K562 (cell line): ENCODE results near the gene UBE2A. TPM values are rescaled to one million over a fixed set of nuclear protein-coding genes. Genes with fewer than 3 reads are reported as not detected.

Source experiments
- ATAC-seq: fragments of 200-7000 bp; cut with Tn5 transposase; 3 replicates; pipeline ENCODE4 v1.9.1; 2020; ENCODE audit warnings: moderate library complexity
- BruUV-seq: library from RNA; stranded (reverse); fragments of 400-500 nt; replicated peaks from 2 replicates; lab custom pipeline; 2021; lab: Mats Ljungman, UMichigan
- CTCF ChIA-PET: fragments of 300-600 bp; formaldehyde crosslinking; extraction: SDS; loops from one replicate; lab custom pipeline; 2021; ENCODE audit warnings: low intra/inter-chr PET ratio; lab: Yijun Ruan, JAX
- POLR2A ChIA-PET: fragments of 300-600, 350-650 bp; sonication (Branson Sonifier 250); formaldehyde crosslinking; extraction: SDS; loops from one replicate; lab custom pipeline; 2021; ENCODE audit warnings: antibody characterized with exemption, inconsistent platforms; lab: Yijun Ruan, JAX
- DNase-seq, 4 experiments: peaks; one replicate each; pipeline versions ENCODE4 v3.0.0 to v3.0.0-alpha.2; 2011 to 2018; ENCODE audit warnings: low spot score in 3 of 4, mixed read lengths in 3 of 4; ENCODE audit errors: extremely low read depth in 1 of 4
- FAIRE-seq: peaks from 2 replicates; lab custom pipeline; 2011; peaks lifted over from hg19 to GRCh38; lab: Jason Lieb, UNC
- H2AFZ ChIP-seq: 2 replicates; pipeline ENCODE4 v1.6.0; 2011; ENCODE audit warnings: low read depth, low read length, control low read depth, inconsistent platforms
- H3K27ac ChIP-seq: fragments of 200-600 bp; 3 replicates; pipeline ENCODE4 v1.8.0; 2011; ENCODE audit warnings: low read depth, mild to moderate bottlenecking, control low read depth, inconsistent platforms, low read length, moderate library complexity, mixed read lengths; ENCODE audit errors: extremely low read depth
- H3K27me3 ChIP-seq, 2 experiments: fragments of 300-600 bp in 1 of 2; 2 replicates in 1 of 2; 3 replicates in 1 of 2; pipeline versions ENCODE4 v1.6.0 to v1.8.0; 2011; ENCODE audit warnings: inconsistent platforms in 2 of 2, low read length in 2 of 2, mild to moderate bottlenecking in 1 of 2, mixed read lengths in 1 of 2, moderate library complexity in 1 of 2; ENCODE audit not compliant: control insufficient read depth in 2 of 2, insufficient read depth in 2 of 2
- H3K36me3 ChIP-seq: fragments of 300-600 bp; 3 replicates; pipeline ENCODE4 v1.8.0; 2011; ENCODE audit warnings: mild to moderate bottlenecking, low read length, inconsistent platforms; ENCODE audit not compliant: control insufficient read depth, insufficient read depth
- H3K4me1 ChIP-seq, 2 experiments: fragments of 200-600 bp in 1 of 2; replicated peaks in 1 of 2; 2 replicates in 1 of 2; 3 replicates in 1 of 2; pipeline versions ENCODE4 v1.5.1 to v1.8.0; 2011; ENCODE audit warnings: inconsistent platforms in 2 of 2, low read length in 2 of 2, mild to moderate bottlenecking in 1 of 2, mixed read lengths in 1 of 2, moderate library complexity in 1 of 2; ENCODE audit not compliant: control insufficient read depth in 2 of 2, insufficient read depth in 2 of 2
- H3K4me2 ChIP-seq: 2 replicates; pipeline ENCODE4 v1.6.1; 2011; ENCODE audit warnings: low read length, control low read depth, inconsistent platforms, mixed read lengths; ENCODE audit not compliant: insufficient read depth
- H3K4me3 ChIP-seq: fragments of 200-600 bp; sonication (generic), shearing (Covaris generic); 2 replicates; pipeline ENCODE4 v1.5.1; 2016; ENCODE audit warnings: control low read depth, inconsistent platforms
- H3K79me2 ChIP-seq: fragments of 200-600 bp; 3 replicates; pipeline ENCODE4 v1.8.0; 2011; ENCODE audit warnings: low read length, inconsistent platforms; ENCODE audit not compliant: control insufficient read depth, insufficient read depth
- H3K9ac ChIP-seq, 2 experiments: 2 replicates each; pipeline versions ENCODE4 v1.6.0 to v1.6.1; 2011; ENCODE audit warnings: low read depth in 2 of 2, low read length in 2 of 2, control low read depth in 1 of 2, inconsistent platforms in 1 of 2, mild to moderate bottlenecking in 1 of 2, mixed read lengths in 1 of 2; ENCODE audit not compliant: insufficient read depth in 1 of 2
- H3K9me1 ChIP-seq: one replicate; pipeline ENCODE4 v1.6.0; 2011; ENCODE audit warnings: inconsistent platforms, mild to moderate bottlenecking, low read length, moderate library complexity; ENCODE audit not compliant: control insufficient read depth, insufficient read depth
- H3K9me3 ChIP-seq: replicated peaks from 2 replicates; pipeline ENCODE4 v1.5.1; 2011; ENCODE audit warnings: low read depth, low read length, inconsistent platforms; ENCODE audit not compliant: control insufficient read depth, insufficient read depth
- H4K20me1 ChIP-seq: replicated peaks from 2 replicates; pipeline ENCODE4 v1.6.1; 2011; ENCODE audit warnings: low read length, inconsistent platforms, mixed read lengths; ENCODE audit not compliant: control insufficient read depth, insufficient read depth
- CEBPB ChIP-seq: fragments of 450-650 bp; IDR thresholded peaks from 2 replicates; pipeline ENCODE4 v1.6.1; 2016; ENCODE audit warnings: missing genetic modification characterization, missing compliant biosample characterization
- RCOR1 ChIP-seq, 2 experiments: IDR thresholded peaks; 2 replicates each; pipeline ENCODE4 v1.6.1; 2012; ENCODE audit warnings: low read depth in 2 of 2, low read length in 2 of 2, borderline replicate concordance in 1 of 2, improper control_type of control experiment in 1 of 2
- SUPT5H ChIP-seq: fragments of 450-650 bp; IDR thresholded peaks from 2 replicates; pipeline ENCODE4 v1.6.1; 2016
- ZNF57 ChIP-seq: fragments of 450-650 bp; formaldehyde crosslinking; IDR thresholded peaks from 2 replicates; pipeline ENCODE4 v1.4.0; 2020; ENCODE audit warnings: mild to moderate bottlenecking, moderate library complexity
- in situ Hi-C: fragments of 300-500 bp; cut with MboI; formaldehyde crosslinking; loops from 4 replicates; pipeline ENCODE4 v1.15.0; 2018; ENCODE audit warnings: inconsistent platforms, mixed read lengths
- intact Hi-C: fragments of 100-400 bp; cut with micrococcal nuclease; formaldehyde crosslinking; loops from 2 replicates; pipeline ENCODE4 v1.14.2; 2022
- polyA plus RNA-seq, 8 experiments: library from polyadenylated mRNA; depleted of rRNA in 4 of 8; stranded (reverse) in 5 of 8; unstranded in 3 of 8; fragments of >200 nt; fragmentation: Nextera tagmentation in 2 of 8; fragmentation: Illumina TruSeq in 1 of 8; extraction: Ambion mirVana in 2 of 8; extraction: Trizol in 1 of 8; gene quantifications; 2 replicates each; pipeline versions ENCODE4 v1.2.1 to v1.2.3, GENCODE V29; 2011 to 2014; ENCODE audit warnings: inconsistent platforms in 1 of 8, missing spikeins in 1 of 8
- total RNA-seq, 7 experiments: library from RNA; depleted of rRNA in 6 of 7; stranded (reverse); fragments of >200 nt in 6 of 7; fragmentation: Illumina TruSeq in 2 of 7; extraction: Trizol in 2 of 7; gene quantifications; 2 replicates each; pipeline versions ENCODE4 v1.2.1 to v1.2.3, GENCODE V29; 2011 to 2021; ENCODE audit warnings: low replicate concordance in 1 of 7
- TF ChIP-seq, protein P1 (sequence below), 2 experiments: fragments of 450-650 bp in 1 of 2; sonication (generic) in 1 of 2; formaldehyde crosslinking in 1 of 2; IDR thresholded peaks in 1 of 2; conservative IDR thresholded peaks in 1 of 2; 2 replicates each; pipeline versions ENCODE4 v1.6.1 to v1.8.1; 2016 to 2023; ENCODE audit warnings: mild to moderate bottlenecking in 2 of 2, moderate library complexity in 2 of 2, inconsistent platforms in 1 of 2, missing genetic modification reagents in 1 of 2
- TF ChIP-seq, protein P2 (sequence below): sonication (generic); formaldehyde crosslinking; IDR thresholded peaks from 2 replicates; pipeline ENCODE4 v1.4.0; 2020; ENCODE audit warnings: mild to moderate bottlenecking, missing genetic modification reagents

The UBE2A gene
- total and polyA plus RNA-seq, 9 of the 15 experiments (the other 6 are each of a cell fraction or from before 2014, with no cell fraction given), result 21.6 to 87.6 (median 47.8) TPM

DNA sequence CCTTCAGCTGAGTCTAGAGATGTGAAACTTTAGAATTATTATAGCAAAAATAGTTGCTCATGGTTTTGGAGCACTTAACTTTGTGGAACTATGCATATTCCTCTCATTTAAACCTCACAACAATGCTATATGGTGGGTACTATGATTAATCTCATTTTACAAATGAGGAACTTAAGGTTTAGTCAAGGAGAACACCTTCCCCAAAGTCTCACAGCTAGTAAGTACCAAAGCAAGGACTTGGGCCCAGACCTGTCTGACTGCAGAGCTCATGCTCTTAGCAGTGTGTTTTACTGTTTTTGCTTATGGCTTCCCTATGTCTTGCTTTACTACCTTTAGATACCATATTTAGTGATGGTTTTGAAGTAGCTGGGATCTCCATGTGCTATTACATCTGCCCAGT is 5.1 kb downstream of the UBE2A start:
- Histone ChIP-seq H3K9ac (no peak overlapping the region), H3K9me3 (no peaks in the 10 kb centered on the region), H3K27ac (no peak overlapping the region), H4K20me1 (no peaks in the 10 kb centered on the region), H3K27me3 (no peaks in the 10 kb centered on the region), H3K4me2 (no peak overlapping the region), H3K4me3 (no peak overlapping the region), H2AFZ (no peak overlapping the region), H3K36me3 (peaks cover 31% of the 10 kb centered on the region; the same call in 2 of the 3 replicates), H3K4me1 (peaks cover 4 to 5% of the 10 kb centered on the region in 2 experiments; a peak in 3 of 5 replicates), H3K9me1 (no peaks in the 10 kb centered on the region), H3K79me2 (peaks cover 16% of the 10 kb centered on the region)
- in situ Hi-C loops, result no loop called here
- no peak for FAIRE-seq
- ATAC-seq, result no peak
- ChIA-PET POLR2A (interaction anchor here (0.6 to 2.6 kb wide), 4 partner anchors 10 to 243 kb away, joined by 3 to 12 read pairs (median 4); no protein-coding TSS in a partner anchor), CTCF (no interaction called here)
- DNase-seq, result no peak
- no TSS peak for BruUV-seq
- TF ChIP-seq CEBPB (no peak), RCOR1 (IDR thresholded peaks at IDR 0.05; ENCODE audit: borderline replicate concordance in 1 of 2, low read depth in 2 of 2, low read length in 2 of 2) (no peak), SUPT5H (no peak), ZNF57 (CRISPR knock-in tag) (no peak)
- TF ChIP-seq, protein P1, sequence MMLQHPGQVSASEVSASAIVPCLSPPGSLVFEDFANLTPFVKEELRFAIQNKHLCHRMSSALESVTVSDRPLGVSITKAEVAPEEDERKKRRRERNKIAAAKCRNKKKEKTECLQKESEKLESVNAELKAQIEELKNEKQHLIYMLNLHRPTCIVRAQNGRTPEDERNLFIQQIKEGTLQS (IDR thresholded peaks at IDR 0.05), result no peak
- TF ChIP-seq, protein P1 (CRISPR knock-in tag; conservative IDR thresholded peaks at IDR 0.05), result no peak
- TF ChIP-seq, protein P2, sequence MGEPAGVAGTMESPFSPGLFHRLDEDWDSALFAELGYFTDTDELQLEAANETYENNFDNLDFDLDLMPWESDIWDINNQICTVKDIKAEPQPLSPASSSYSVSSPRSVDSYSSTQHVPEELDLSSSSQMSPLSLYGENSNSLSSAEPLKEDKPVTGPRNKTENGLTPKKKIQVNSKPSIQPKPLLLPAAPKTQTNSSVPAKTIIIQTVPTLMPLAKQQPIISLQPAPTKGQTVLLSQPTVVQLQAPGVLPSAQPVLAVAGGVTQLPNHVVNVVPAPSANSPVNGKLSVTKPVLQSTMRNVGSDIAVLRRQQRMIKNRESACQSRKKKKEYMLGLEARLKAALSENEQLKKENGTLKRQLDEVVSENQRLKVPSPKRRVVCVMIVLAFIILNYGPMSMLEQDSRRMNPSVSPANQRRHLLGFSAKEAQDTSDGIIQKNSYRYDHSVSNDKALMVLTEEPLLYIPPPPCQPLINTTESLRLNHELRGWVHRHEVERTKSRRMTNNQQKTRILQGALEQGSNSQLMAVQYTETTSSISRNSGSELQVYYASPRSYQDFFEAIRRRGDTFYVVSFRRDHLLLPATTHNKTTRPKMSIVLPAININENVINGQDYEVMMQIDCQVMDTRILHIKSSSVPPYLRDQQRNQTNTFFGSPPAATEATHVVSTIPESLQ (CRISPR knock-in tag), result no peak
- intact Hi-C loops, result no loop called here
